ENCODE results near the gene IL18. TPM values are rescaled to one million over a fixed set of nuclear protein-coding genes. Genes with fewer than 3 reads are reported as not detected.

The IL18 gene
- total RNA-seq, 4 donors from 2014 or later: 10.4 to 70.9 (median 30.8) TPM

GRCh38 chr11:112134473-112134872 lies 29.4 kb downstream of the IL18 start:
- ATAC-seq (ENCODE audit: low FRiP score) (no peak), DNase-seq (ENCODE audit: low spot score) (no peak)
- TF ChIP-seq, protein P1, sequence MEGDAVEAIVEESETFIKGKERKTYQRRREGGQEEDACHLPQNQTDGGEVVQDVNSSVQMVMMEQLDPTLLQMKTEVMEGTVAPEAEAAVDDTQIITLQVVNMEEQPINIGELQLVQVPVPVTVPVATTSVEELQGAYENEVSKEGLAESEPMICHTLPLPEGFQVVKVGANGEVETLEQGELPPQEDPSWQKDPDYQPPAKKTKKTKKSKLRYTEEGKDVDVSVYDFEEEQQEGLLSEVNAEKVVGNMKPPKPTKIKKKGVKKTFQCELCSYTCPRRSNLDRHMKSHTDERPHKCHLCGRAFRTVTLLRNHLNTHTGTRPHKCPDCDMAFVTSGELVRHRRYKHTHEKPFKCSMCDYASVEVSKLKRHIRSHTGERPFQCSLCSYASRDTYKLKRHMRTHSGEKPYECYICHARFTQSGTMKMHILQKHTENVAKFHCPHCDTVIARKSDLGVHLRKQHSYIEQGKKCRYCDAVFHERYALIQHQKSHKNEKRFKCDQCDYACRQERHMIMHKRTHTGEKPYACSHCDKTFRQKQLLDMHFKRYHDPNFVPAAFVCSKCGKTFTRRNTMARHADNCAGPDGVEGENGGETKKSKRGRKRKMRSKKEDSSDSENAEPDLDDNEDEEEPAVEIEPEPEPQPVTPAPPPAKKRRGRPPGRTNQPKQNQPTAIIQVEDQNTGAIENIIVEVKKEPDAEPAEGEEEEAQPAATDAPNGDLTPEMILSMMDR (IDR thresholded peaks at IDR 0.05): no peak

GRCh38 chr11:112132737-112133136 lies 31.2 kb downstream of the IL18 start:
- TF ChIP-seq, protein P1 (IDR thresholded peaks at IDR 0.05): no peak
- ATAC-seq (ENCODE audit: low FRiP score) (no peak), DNase-seq (ENCODE audit: low spot score) (no peak)

GRCh38 chr11:112129656-112130055 lies 34.2 kb downstream of the IL18 start:
- DNase-seq (ENCODE audit: low spot score) (no peak), ATAC-seq (ENCODE audit: low FRiP score) (no peak)
- TF ChIP-seq, protein P1 (IDR thresholded peaks at IDR 0.05): no peak

- TF ChIP-seq, protein P1 (IDR thresholded peaks at IDR 0.05): no peak
- DNase-seq (ENCODE audit: low spot score) (peak; percentile 37), ATAC-seq (ENCODE audit: low FRiP score) (no peak)
Observed at GRCh38 chr11:112128483-112129121, 35.3 kb downstream of the IL18 start.

GRCh38 chr11:112127056-112127455 lies 36.8 kb downstream of the IL18 start:
- ATAC-seq (ENCODE audit: low FRiP score) (no peak), DNase-seq (ENCODE audit: low spot score) (no peak)
- TF ChIP-seq, protein P1 (IDR thresholded peaks at IDR 0.05): no peak

GRCh38 chr11:112123129-112123528 lies 40.8 kb downstream of the IL18 start:
- TF ChIP-seq, protein P1 (IDR thresholded peaks at IDR 0.05): no peak
- DNase-seq (ENCODE audit: low spot score) (no peak), ATAC-seq (ENCODE audit: low FRiP score) (no peak)

- TF ChIP-seq, protein P1 (IDR thresholded peaks at IDR 0.05): no peak
- ATAC-seq (ENCODE audit: low FRiP score) (no peak), DNase-seq (ENCODE audit: low spot score) (no peak)
Observed at GRCh38 chr11:112121981-112122615, 41.8 kb downstream of the IL18 start.

Measured in omental fat pad (tissue), 4 donors.